Spleen (tissue), 7 donors: ENCODE data around the gene TAC3.

ENCODE experiments used
- CTCF ChIP-seq, 11 experiments: fragments of 200-600 bp in 7 of 11; fragments of 450-650 bp in 4 of 11; sonication (generic) in 4 of 11; IDR thresholded peaks in 8 of 11; conservative IDR thresholded peaks in 3 of 11; 1 replicate in 7 of 11; 2 replicates in 4 of 11; pipeline versions ENCODE4 v1.4.0 to v1.8.0; 2016 to 2021; ENCODE audit warnings: antibody characterized with exemption in 11 of 11, inconsistent platforms in 4 of 11, mild to moderate bottlenecking in 1 of 11
- POLR2A ChIP-seq, 3 donors: fragments of 450-650 bp; IDR thresholded peaks; one replicate each; pipeline ENCODE4 v1.5.1; 2017; ENCODE audit warnings: antibody characterized with exemption in 3 of 3, mild to moderate bottlenecking in 1 of 3
- donor health status: DM: no; HTN: no; CAD: no; lungs with moderate emphysema.
- donor health status: DM: no; HTN: no; CAD: no.
- donor health status: DM: no; HTN: no; CAD: no.

DNA sequence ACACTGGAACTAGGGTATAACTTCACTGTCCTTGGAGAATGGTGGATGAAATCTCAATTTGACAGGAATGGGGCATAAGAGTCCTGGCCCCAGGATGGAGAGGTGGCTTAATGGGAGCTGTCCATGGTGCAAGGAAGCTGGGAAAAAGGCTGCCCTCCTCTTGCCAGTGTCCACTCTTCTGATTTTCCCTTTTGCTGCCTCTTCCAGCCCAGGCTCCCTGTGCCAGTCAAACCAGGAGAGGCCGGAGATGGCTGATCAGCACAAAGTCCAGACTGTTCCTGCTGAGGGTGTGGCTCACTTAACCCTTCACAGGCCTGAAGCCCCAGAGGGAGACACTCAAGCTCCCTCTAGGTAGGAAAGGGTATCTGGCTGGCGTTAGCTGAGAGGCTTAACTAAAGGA, 33.6 kb upstream of the TAC3 start, which contains the start of gene MYO1A:
- TF ChIP-seq CTCF (IDR thresholded peaks at IDR 0.05 in 8 of 11, conservative IDR thresholded peaks at IDR 0.05 in 3 of 11) = no peak
- no peak for TF ChIP-seq POLR2A (IDR thresholded peaks at IDR 0.05)
